Parathyroid adenoma (tissue), 2 donors: ENCODE measurements around the gene OBSL1.

Source experiments
- H2AFZ ChIP-seq: fragments of 300-600 bp; sonication (generic); one replicate; pipeline ENCODE4 v1.7.0; 2017; ENCODE audit warnings: antibody characterized with exemption, mild to moderate bottlenecking
- H3K27ac ChIP-seq: fragments of 300-600 bp; sonication (generic); one replicate; pipeline ENCODE4 v1.7.0; 2017
- H3K27me3 ChIP-seq: fragments of 300-600 bp; sonication (generic); one replicate; pipeline ENCODE4 v1.7.0; 2017; ENCODE audit warnings: low read length; ENCODE audit not compliant: control insufficient read depth, insufficient read depth
- H3K36me3 ChIP-seq: fragments of 300-600 bp; sonication (generic); one replicate; pipeline ENCODE4 v1.7.0; 2017; ENCODE audit warnings: low read length; ENCODE audit not compliant: control insufficient read depth, insufficient read depth
- H3K4me1 ChIP-seq: fragments of 300-600 bp; sonication (generic); one replicate; pipeline ENCODE4 v1.7.0; 2017; ENCODE audit warnings: control low read depth
- H3K4me2 ChIP-seq: fragments of 300-600 bp; sonication (generic); one replicate; pipeline ENCODE4 v1.7.0; 2017; ENCODE audit warnings: low read length
- H3K4me3 ChIP-seq: fragments of 300-600 bp; sonication (generic); one replicate; pipeline ENCODE4 v1.7.0; 2017; ENCODE audit warnings: low read depth, low read length
- H3K79me2 ChIP-seq: fragments of 300-600 bp; sonication (generic); one replicate; pipeline ENCODE4 v1.7.0; 2017; ENCODE audit warnings: control low read depth
- H3K9ac ChIP-seq: fragments of 300-600 bp; sonication (generic); one replicate; pipeline ENCODE4 v1.7.0; 2017; ENCODE audit warnings: mild to moderate bottlenecking
- H3K9me3 ChIP-seq: fragments of 300-600 bp; sonication (generic); one replicate; pipeline ENCODE4 v1.7.0; 2017; ENCODE audit warnings: low read length; ENCODE audit not compliant: control insufficient read depth
- TF ChIP-seq, protein P1 (sequence below): fragments of 300-600 bp; sonication (generic); IDR thresholded peaks from one replicate; pipeline ENCODE4 v1.7.0; 2017; ENCODE audit warnings: antibody characterized with exemption, mild to moderate bottlenecking
- donor health status: primary hyperparathyroidism.

The OBSL1 gene

GRCh38 chr2:219612577-219613286 lies 41.4 kb upstream of the OBSL1 start:
- Histone ChIP-seq H3K9me3 (no peaks in the 10 kb centered on the region), H3K9ac (no peak overlapping the region), H2AFZ (no peak overlapping the region), H3K4me3 (no peak overlapping the region), H3K4me2 (no peak overlapping the region), H3K4me1 (no peaks in the 10 kb centered on the region), H3K79me2 (no peaks in the 10 kb centered on the region), H3K27ac (no peak overlapping the region), H3K27me3 (no peaks in the 10 kb centered on the region), H3K36me3 (no peaks in the 10 kb centered on the region)
- TF ChIP-seq, protein P1, sequence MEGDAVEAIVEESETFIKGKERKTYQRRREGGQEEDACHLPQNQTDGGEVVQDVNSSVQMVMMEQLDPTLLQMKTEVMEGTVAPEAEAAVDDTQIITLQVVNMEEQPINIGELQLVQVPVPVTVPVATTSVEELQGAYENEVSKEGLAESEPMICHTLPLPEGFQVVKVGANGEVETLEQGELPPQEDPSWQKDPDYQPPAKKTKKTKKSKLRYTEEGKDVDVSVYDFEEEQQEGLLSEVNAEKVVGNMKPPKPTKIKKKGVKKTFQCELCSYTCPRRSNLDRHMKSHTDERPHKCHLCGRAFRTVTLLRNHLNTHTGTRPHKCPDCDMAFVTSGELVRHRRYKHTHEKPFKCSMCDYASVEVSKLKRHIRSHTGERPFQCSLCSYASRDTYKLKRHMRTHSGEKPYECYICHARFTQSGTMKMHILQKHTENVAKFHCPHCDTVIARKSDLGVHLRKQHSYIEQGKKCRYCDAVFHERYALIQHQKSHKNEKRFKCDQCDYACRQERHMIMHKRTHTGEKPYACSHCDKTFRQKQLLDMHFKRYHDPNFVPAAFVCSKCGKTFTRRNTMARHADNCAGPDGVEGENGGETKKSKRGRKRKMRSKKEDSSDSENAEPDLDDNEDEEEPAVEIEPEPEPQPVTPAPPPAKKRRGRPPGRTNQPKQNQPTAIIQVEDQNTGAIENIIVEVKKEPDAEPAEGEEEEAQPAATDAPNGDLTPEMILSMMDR, result no peak

- Histone ChIP-seq H3K27ac (no peak overlapping the region), H3K4me1 (no peaks in the 10 kb centered on the region), H3K9me3 (no peaks in the 10 kb centered on the region), H3K4me3 (no peak overlapping the region), H3K4me2 (no peak overlapping the region), H3K79me2 (no peaks in the 10 kb centered on the region), H3K27me3 (no peaks in the 10 kb centered on the region), H3K9ac (no peak overlapping the region), H2AFZ (no peak overlapping the region), H3K36me3 (no peaks in the 10 kb centered on the region)
- TF ChIP-seq, protein P1, result no peak
Observed at GRCh38 chr2:219611866-219612576, 40.7 kb upstream of the OBSL1 start.

GRCh38 chr2:219611306-219611705 lies 40.0 kb upstream of the OBSL1 start:
- Histone ChIP-seq H2AFZ (no peak overlapping the region), H3K4me3 (no peak overlapping the region), H3K36me3 (no peaks in the 10 kb centered on the region), H3K4me2 (no peak overlapping the region), H3K27ac (no peak overlapping the region), H3K79me2 (no peaks in the 10 kb centered on the region), H3K4me1 (no peaks in the 10 kb centered on the region), H3K9ac (no peak overlapping the region), H3K27me3 (no peaks in the 10 kb centered on the region), H3K9me3 (no peaks in the 10 kb centered on the region)
- TF ChIP-seq, protein P1, result no peak

DNA sequence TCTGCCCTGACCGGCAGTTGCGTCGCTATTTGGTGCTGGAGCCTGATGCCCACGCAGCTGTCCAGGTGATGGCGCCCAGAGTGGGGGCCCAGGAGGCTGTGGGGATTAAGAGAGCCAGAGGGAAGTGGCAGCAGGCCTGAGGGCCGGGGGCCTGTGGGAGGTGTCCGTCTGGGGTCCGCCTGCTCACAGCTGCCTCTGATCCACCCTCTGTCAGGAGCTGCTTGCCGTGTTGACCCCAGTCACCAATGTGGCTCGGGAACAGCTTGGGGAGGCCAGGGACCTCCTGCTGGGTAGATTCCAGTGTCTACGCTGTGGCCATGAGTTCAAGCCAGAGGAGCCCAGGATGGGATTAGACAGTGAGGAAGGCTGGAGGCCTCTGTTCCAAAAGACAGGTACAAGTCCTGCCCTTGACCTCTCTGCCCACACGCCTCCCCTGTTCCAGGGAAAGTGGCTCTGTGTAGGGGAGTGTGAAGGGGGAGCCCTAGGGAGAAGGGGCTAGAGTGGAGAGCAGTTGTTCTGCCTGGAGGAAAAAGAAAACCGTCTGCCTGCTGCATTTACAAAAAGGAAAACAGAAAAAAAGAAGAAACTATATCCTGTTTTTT lies 37.9 kb upstream of the OBSL1 start:
- Histone ChIP-seq H3K27ac (no peak overlapping the region), H3K4me3 (no peak overlapping the region), H3K36me3 (no peaks in the 10 kb centered on the region), H3K4me1 (no peaks in the 10 kb centered on the region), H3K27me3 (no peaks in the 10 kb centered on the region), H2AFZ (no peak overlapping the region), H3K9ac (no peak overlapping the region), H3K4me2 (no peak overlapping the region), H3K9me3 (no peaks in the 10 kb centered on the region), H3K79me2 (no peaks in the 10 kb centered on the region)
- TF ChIP-seq, protein P1, result no peak
